HL-60/S4 (cell line): ENCODE measurements around the gene UNC5A.

Experiments used
- in situ Hi-C: fragments of 300-500 bp; cut with MboI; formaldehyde crosslinking; loops from 2 replicates; pipeline ENCODE4 v1.14.3; 2022; ENCODE audit warnings: low sequenced_read_pairs

Gene UNC5A

DNA sequence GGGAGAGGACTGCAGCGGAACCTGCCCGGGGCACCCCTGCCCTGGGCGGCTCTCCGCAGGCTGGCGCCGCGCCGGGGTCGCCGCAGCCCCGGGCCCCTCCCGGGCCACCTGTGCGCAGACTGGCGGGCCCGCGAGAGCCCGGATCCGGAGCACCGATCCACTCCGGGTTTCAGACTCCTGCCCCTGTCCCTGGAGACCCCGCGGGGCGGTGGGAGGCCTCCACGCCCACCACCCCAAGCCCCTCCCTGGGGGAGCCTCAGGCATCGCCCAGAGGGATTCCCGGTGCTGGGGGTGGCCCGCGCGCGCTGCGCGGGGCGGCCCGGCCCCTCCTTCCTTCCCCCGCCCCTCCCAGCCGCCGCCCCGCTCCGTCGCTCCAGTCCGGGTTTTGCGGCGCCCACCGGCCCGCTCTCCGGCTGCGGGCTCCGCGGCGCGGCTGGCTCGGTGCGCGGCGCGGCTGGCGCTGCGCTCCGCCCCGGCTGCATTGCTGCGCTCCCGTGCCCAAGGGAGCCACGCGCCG is at the start of gene UNC5A:
Gene UNC5A (plus strand): TSS at position 479 of the 517 bp plus-strand sequence. CDS start 192 bp downstream, outside the sequence.
- in situ Hi-C loops: no loop called here

DNA sequence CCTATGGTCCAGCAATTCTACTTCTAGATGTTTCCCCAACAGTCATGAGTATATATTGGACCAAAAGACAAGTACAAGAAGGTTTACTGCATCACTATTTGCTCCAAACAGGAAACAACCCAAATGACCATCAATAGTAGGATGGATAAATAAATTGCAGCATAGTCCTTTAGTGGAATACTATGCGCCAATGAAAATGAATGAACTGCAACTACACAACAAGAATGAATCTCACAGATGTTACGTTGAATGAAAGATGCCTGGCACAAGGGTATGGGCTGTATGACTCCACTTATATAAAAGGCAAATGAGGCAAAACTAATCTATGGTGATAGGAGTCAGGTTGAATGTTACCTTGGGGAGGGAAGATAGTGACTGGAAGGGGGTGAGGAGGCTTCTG is 48.6 kb upstream of the UNC5A start:
- in situ Hi-C loops: no loop called here

DNA sequence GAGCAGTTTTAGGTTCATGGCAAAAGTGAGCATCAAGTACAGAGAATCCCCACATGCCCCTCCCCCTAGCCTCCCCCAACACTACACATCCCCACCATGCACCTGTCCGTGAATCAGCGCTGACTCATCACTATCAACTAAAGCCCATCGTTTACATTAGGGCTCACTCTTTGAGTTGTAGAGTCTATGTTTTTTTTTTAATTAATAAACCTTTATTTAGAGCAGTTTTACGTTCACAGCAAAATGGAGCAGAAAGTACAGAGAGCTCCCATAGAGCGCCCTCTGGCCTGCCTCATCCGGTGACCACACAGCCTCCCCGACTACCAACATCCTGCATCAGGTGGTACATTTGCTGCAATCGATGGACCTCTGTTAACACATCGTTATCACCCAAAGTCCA is 47.9 kb upstream of the UNC5A start:
- in situ Hi-C loops: no loop called here

DNA sequence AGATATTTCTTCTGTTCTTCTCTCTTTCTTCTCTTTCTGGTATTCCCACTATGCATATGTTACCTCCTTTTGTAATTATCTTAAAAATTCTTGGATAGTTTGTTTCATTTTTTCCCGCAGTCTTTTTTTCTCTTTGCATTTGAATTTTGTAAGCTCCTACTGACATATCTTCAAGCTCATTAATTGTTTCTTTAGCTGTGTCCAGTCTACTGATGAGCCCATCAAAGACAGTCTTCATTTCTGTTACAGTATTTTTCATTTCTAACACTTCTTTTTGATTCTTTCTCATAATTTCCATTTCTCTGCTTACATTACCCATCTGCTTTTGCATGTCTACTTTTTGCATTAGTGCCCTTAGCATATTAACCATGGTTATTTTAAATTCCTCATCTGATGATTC is 44.7 kb upstream of the UNC5A start:
- in situ Hi-C loops: no loop called here

DNA sequence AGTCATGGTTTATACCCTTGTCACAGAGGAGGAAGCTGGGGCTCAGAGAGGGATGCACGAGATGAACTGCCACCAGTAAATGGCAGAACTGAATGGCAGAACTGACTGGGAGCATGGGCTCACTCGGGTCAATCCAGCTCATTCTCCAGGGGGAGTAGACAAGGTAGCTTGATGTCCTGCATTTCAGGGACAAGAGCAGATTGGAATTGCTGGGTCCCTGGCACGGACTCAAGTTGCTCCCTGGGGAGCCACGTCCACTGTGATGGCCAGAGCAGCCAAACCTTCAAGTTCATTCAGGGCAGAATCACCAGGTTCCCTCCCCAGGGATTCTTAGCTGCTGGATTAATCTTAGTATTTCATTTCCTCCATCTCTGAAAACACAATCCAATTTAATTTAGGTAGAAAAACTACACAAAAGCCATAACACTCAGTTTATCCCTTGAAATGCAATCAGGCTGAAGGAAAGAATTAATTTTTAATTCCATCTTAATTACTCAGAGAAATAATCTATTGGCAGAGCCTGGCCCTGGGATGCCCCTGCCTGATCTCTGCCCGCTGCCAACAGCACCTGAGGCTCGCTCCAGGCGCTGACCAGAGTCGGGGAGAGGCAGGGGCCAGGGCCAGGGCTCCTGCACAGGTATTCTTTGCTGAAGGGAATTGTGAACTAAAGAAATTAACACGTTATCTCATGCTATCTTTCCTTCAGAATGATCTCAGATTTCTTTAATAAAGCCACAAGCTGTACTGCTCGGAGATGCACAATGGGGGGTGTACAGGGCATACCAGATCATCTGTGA is 42.0 kb upstream of the UNC5A start:
- in situ Hi-C loops: no loop called here

DNA sequence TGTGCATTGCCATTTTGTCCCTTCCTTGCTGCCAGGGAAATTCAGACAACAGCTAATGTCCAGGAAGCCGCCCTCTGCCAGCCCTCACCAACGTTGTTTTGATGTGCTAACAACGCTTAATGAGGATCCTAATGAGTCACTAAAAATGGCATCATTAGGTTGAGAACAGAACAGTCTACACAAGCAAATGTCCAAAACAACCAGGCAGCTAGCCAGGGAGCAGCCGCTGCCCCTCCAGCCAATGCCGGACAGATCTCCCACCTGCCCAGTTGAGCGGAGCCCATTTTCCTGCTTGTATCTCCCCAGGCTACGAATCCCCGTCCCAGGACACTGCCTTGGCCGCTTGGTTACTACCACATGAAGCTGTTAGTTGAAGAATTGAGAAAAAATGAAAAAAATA is 40.4 kb upstream of the UNC5A start:
- in situ Hi-C loops: no loop called here

DNA sequence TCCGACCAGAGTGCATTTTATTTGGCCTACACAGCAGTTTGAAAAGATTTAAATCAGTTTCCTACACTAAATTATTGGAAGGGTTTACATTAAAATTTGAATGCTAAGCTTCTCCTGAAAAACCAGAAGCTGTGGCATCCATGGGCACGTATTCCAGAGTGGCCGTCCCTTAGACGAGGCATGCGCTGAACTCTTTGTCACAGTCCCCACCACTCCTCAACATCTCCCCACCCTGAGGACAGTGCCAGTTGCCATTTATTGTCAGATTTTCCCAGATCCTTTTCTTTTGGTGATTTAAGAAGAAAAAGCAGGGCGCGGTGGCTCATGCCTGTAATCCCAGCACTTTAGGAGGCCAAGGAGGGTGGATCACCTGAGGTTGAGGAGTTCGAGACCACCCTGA is 39.9 kb upstream of the UNC5A start:
- in situ Hi-C loops: no loop called here

DNA sequence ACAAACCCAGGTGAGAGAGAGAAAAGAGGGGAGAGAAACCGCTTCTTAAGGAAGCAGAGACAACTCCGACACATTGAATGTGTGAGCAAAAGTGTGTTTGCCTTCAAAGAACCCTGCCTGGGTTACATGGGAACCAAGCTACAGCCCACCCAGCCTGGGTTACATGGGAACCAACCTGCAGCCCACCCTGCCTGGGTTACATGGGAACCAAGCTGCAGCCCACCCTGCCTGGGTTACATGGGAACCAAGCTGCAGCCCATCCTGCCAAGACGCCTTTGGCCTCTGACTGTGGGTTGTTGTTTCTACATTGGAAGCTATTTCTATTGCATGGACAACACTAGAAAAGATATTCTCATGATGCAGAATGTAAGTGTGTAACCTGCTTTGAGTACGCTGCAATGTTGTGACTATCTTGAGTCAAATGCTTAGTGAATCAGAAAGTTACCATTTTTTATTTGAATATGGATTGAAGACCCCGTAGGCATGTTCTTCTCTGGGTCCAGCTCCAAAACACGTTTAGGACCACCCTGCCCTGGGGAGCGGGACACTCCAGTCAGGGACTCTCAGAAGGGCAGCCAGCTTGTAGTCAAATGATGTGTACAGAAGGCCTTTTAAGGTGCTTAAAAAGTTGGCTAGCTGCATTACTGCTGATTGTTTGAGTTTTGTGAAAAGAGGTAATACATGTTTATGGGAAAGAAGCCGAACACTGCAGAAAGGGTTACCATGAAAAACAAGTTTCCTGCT is 39.1 kb upstream of the UNC5A start:
- in situ Hi-C loops: no loop called here

DNA sequence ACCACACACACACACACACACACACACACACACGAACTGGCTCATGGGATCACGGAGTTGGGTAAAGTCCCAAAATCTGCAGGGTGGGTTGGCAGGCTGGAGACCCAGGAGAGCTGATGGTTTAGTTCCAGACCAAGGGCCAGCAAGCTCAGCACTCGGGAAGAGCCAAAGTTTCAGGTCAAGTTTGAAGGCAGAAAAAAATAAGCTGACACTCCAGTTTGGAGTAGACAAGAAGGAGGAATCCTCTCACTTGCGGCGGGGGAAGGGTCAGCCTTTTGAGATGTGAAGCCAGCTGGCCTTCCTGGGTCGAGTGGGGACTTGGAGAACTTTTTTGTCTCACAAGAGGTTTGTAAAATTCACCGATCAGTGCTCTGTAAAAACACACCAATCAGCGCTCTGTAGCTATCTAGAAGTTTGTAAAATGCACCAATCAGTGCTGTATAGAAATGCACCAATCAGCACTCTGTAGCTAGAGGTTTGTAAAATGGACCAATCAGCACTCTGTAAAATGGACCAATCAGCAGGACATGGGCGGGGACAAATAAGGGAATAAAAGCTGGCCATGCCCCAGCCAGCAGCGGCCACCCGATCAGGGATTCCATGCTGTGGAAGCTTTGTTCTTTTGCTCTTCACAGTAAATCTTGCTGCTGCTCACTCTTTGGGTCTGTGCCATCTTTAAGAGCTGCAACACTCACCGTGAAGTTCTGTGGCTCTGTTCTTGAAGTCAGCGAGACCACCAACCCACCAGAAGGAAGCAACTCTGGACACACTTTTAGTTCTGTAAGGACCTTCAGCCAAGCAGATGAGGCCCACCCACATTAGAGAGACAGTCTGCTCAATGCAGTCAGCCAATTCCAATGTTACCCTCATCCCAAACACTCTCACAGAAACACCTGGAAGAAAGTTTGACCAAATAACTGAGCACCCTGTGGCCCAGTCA is 37.8 kb upstream of the UNC5A start:
- in situ Hi-C loops: no loop called here

DNA sequence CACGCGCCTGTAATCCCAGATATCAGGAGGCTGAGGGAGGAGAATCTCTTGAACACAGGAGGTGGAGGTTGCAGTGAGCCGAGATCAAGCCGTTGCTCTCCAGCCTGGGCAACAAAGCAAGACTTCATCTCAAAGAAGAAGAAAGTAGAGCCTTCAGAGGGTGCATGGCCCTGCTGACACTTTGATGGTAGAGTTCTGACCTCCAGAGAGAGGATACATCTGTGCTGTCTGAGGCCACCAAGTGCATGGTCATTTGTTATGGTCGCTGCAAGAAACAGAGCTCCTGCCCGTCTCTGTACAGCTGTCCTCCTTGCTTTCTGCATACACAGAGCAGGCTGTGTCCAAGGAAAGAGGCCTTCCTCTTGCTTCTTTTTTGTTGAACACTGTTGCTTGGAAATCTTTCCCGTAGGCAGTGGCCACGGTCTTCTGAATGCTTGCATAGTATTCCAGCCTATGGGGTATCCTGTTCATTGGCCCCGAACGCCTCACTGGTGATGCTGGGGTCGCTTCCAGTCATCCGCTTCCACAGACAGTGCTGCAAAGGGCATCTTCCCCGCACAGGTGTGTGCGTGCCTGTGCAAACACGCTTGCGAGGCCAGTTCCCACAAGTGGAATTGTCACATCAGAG is 36.8 kb upstream of the UNC5A start:
- in situ Hi-C loops: no loop called here

DNA sequence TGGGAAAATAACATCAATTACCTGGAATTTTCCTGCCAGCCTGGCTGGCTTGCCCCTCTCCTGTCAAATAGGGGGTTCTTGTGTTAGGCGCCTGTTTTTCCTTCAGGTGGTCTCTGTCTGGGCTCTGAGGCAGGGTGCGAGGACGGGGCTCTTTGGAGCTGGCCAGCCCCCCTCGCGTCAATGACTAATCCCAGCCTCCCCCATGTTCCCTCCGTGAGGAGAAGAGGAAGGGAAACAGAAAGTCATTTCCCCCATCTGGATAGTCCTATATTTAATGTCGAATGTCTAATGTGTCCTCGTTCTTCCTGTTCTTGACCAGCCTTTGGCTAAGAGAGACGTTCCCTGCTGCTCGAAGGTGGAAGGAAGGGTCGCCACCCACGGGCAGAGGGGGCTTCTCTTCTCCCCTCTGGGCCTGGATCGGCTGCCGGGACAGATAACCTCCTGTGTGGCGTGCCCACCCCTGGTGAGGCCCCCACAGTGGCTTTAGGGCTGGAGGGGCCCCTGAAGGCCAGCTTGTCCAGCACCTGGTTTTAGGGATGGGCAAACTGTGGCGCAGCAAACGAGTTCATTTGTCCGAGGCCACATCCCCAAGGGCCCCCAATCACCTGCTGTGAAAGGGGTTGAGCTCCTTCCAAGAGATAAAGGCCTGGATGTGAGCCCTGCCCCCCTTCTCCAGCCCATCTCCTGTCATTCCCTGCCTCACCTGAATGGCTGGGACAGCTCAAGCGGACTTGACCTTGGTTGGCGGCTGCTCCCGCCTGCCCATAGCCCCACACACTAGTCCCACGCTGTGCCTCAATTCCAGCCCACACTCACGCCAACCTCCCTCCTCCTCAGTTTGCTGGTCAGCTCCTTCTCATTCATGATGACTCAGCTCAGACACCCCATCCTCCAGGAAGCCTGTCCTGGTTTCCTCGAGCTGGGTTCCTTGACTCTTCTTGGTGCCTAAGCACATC is 35.9 kb upstream of the UNC5A start:
- in situ Hi-C loops: no loop called here

DNA sequence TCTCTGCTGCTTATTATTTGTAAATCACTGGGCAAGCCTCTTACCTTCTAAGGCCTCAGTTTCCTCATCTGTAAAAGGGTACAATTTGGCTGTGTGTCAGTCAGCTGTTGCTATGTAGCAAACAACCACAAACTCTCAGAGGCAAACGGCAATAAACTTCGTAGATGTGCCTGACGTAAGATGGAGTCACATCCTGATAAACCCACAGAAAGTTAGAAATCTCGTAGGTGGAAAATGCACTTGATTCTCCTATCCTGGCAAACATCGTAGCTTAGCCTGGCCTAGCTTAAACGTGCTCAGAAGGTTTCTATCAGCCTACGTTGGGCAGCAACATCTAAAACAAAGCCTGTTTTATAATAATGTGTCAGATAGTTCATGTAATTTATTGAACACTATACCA is 35.0 kb upstream of the UNC5A start:
- in situ Hi-C loops: no loop called here

DNA sequence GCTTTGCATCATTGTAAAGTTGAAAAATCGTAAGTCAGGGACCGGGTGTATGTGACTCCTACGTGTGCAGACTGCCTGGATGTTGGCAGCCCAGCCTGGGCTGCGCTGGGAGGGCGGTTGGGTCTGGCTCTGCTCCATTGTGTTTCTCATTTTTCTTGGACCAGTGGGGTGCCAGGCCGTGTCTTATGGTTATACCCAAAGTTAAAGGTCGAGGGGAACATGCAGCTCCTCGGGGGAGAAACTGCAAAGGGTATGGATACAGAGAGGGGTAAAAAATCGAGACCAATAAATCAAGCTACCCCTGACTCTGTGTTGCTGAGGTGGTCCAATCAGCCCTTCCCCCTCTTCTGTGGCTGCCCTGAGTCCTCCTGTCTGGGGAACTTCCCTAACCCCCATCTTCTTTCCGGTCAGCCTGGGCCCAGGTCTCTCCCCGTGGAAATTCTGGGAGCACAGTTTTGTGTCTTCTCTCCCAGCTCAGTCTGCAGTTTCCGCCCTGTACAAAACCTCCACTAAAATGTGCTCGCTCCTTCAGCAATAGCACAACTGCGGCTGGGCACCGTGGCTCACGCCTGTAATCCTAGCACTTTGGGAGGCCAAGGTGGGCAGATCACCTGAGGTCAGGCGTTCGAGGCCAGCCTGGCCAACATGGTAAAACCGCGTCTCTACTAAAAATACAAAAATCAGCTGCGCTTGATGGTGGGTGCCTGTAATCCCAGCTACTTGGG is 34.1 kb upstream of the UNC5A start:
- in situ Hi-C loops: no loop called here

DNA sequence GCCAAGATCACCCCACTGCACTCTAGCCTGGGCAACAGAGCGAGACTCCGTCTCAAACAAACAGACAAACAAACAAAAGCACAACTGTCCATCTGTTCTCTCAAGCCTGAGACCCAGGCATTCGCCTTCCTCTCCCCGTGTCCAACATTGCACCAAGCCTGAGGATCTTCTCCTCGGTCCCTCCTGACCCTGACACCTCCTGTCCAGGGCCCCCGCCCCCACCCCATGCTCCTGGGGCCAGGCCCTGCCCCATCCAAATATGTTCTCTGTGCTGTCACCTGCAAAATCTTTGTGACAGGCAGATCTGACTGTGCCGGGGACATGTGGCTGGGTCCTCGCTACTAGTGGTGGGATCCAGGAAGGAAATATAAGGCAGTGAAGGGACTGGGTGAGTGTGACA is 33.4 kb upstream of the UNC5A start:
- in situ Hi-C loops: no loop called here

DNA sequence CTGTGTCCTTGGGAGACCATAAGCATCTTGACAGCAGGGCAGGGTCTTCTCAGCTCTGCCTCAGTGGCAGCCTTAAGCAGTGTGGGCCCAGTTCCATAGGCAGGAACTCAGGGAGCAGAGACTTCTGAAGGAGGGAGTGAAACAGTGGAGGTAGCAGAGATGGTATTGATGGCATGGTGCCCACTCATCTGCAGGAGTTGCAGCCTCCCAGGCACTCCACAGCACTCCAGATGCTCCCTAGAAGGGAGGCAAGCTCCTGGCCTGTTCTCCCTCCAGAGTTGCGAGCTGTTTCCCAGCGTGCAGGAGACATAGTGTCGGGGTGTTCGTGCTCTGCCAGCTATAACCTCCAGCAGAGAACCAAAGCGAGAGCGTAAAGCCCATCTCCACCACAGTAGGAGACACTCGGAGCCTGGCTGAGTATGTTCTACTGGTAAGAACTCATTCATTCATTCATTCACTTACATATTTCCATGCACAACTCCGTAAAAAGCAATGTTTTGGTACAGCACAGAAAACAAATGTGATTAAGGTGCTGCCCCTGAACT is 31.4 kb upstream of the UNC5A start:
- in situ Hi-C loops: no loop called here

DNA sequence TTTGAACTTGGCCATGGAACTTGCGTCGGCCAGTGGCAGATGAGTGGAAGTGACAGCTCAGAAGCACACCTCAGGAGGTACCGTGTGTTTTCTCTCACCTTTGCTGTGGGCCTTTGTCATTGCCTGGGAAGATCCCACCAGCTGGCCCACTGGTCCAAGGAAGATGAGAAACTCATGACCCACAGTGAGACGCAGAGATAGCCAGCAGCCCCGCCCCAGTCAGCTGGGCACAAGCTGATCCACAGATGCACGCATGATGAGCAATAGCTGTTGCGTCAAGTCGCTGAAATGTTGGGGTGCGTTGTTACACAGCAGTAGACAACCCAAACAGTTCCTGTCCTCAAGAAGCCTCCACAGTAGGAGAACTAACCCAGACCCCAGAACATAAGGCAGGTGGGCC is 30.8 kb upstream of the UNC5A start:
- in situ Hi-C loops: no loop called here

DNA sequence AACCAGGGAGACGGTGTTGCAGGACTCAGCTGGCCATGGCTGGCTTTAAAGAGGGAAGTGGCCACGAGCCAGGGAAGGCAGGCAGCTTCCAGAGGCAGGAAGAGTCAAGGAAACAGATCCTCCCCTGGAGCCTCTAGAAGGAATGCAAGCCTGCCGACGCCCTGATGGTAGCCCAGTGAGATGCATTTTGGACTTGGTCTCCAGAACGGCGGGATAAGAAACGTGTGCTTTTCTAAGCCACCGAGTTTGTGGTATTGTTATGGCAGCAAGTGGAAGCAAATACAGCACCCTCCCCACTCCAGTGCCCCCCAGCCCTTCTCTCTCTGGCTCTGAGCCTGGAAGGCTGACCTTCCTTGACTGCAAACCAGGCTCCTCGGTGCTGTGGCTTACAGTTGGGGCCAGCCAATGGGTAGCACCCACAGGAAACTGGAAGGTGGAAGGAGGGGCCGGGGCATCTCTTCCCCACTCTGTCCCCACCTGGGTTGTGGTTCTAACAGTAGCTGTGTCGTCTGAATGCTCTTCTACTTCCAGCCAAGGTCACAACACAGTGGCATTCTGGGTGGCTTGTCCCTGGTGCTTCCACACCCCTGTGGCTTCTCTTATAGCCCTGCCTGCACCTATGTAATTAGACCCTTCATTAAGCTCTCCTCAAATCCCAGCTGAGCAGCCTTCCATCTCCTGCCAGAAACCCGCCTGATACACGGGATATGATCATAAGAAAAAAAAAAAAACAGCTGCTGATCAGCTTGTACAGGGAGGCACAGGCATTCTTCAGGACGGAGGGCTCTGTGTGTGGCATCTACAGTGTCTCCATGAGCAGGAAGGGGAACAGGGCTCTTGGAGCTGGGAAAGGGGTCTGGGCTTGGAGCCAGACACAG is 29.9 kb upstream of the UNC5A start:
- in situ Hi-C loops: no loop called here

DNA sequence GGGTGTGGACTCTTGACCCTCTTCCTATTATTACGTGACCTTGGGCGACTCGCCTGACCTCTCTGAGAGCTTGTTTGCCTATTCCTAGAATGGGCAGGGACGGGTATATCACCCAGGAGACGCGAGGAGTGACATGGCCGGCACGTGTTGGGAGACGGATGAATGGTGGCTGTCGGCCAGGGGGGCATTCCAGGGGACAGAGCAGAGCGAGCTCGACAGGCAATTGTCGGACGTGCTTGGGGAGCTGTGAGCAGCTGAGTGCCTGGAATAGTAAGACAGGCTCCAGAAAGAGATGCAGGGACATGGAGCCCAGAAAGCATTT is 29.3 kb upstream of the UNC5A start:
- in situ Hi-C loops: no loop called here
